Liver (tissue), 9 donors: ENCODE data around the gene APOD. TPM values are rescaled to one million over a fixed set of nuclear protein-coding genes. Genes with fewer than 3 reads are reported as not detected.

Experiments
- DNase-seq: peaks from one replicate; pipeline ENCODE4 v3.0.0-alpha.2; 2017; ENCODE audit warnings: low spot score
- H3K27ac ChIP-seq, 2 donors: one replicate each; pipeline ENCODE4 v1.7.0; 2013; ENCODE audit warnings: inconsistent platforms in 2 of 2, low read length in 2 of 2, control low read depth in 1 of 2, low read depth in 1 of 2, mild to moderate bottlenecking in 1 of 2
- H3K27me3 ChIP-seq, 4 donors: one replicate each; pipeline versions ENCODE4 v1.6.1 to v1.7.0; 2013; ENCODE audit warnings: low read length in 3 of 4, inconsistent platforms in 1 of 4, mild to moderate bottlenecking in 1 of 4, moderate library complexity in 1 of 4; ENCODE audit not compliant: control insufficient read depth in 4 of 4, insufficient read depth in 4 of 4
- H3K36me3 ChIP-seq, 4 donors: one replicate each; pipeline versions ENCODE4 v1.6.1 to v1.7.0; 2013; ENCODE audit warnings: low read length in 3 of 4, mild to moderate bottlenecking in 3 of 4, low read depth in 1 of 4, moderate library complexity in 1 of 4; ENCODE audit not compliant: control insufficient read depth in 4 of 4, insufficient read depth in 3 of 4
- H3K4me1 ChIP-seq, 4 donors: one replicate each; pipeline versions ENCODE4 v1.6.1 to v1.7.0; 2013; ENCODE audit warnings: low read length in 3 of 4, mild to moderate bottlenecking in 3 of 4, moderate library complexity in 1 of 4; ENCODE audit not compliant: control insufficient read depth in 4 of 4, insufficient read depth in 4 of 4
- H3K4me3 ChIP-seq, 3 donors: one replicate each; pipeline versions ENCODE4 v1.6.1 to v1.7.0; 2013; ENCODE audit warnings: low read length in 3 of 3, control low read depth in 1 of 3, low read depth in 1 of 3, mild to moderate bottlenecking in 1 of 3
- H3K9ac ChIP-seq, 2 donors: one replicate each; pipeline ENCODE4 v1.7.0; 2013; ENCODE audit warnings: low read length in 2 of 2, mild to moderate bottlenecking in 2 of 2, moderate library complexity in 2 of 2, control low read depth in 1 of 2, low read depth in 1 of 2
- H3K9me3 ChIP-seq, 4 donors: one replicate each; pipeline versions ENCODE4 v1.6.1 to v1.7.0; 2013; ENCODE audit warnings: low read length in 3 of 4; ENCODE audit not compliant: control insufficient read depth in 4 of 4
- ATF3 ChIP-seq: IDR thresholded peaks from 2 replicates; pipeline ENCODE4 v1.6.1; 2016; ENCODE audit warnings: antibody characterized with exemption
- EGR1 ChIP-seq, 2 donors: IDR thresholded peaks; 2 replicates each; pipeline ENCODE4 v1.6.1; 2016 to 2018; ENCODE audit warnings: antibody characterized with exemption in 2 of 2, low read depth in 2 of 2
- HNF4A ChIP-seq, 2 donors: conservative IDR thresholded peaks; 2 replicates each; pipeline ENCODE4 v1.6.1; 2016; ENCODE audit warnings: antibody characterized with exemption in 2 of 2, mild to moderate bottlenecking in 2 of 2
- HNF4G ChIP-seq: IDR thresholded peaks from 2 replicates; pipeline ENCODE4 v1.6.1; 2016; ENCODE audit warnings: antibody characterized with exemption
- NR2F2 ChIP-seq: IDR thresholded peaks from 2 replicates; pipeline ENCODE4 v1.6.1; 2016; ENCODE audit warnings: antibody characterized with exemption
- RAD21 ChIP-seq, 2 donors: IDR thresholded peaks; 2 replicates each; pipeline ENCODE4 v1.6.1; 2016; ENCODE audit warnings: antibody characterized with exemption in 2 of 2, mild to moderate bottlenecking in 2 of 2
- REST ChIP-seq: IDR thresholded peaks from 2 replicates; pipeline ENCODE4 v1.6.1; 2016; ENCODE audit warnings: antibody characterized with exemption, mild to moderate bottlenecking
- SP1 ChIP-seq: IDR thresholded peaks from 2 replicates; pipeline ENCODE4 v1.6.1; 2018; ENCODE audit warnings: antibody characterized with exemption, mild to moderate bottlenecking
- TAF1 ChIP-seq: conservative IDR thresholded peaks from 2 replicates; pipeline ENCODE4 v1.6.1; 2016; ENCODE audit warnings: antibody characterized with exemption, mild to moderate bottlenecking
- YY1 ChIP-seq: IDR thresholded peaks from 2 replicates; pipeline ENCODE4 v1.6.1; 2016; ENCODE audit warnings: antibody characterized with exemption, mild to moderate bottlenecking
- ZBTB33 ChIP-seq: IDR thresholded peaks from 2 replicates; pipeline ENCODE4 v1.6.1; 2016; ENCODE audit warnings: antibody characterized with exemption
- WGBS: extraction: QIAGEN DNeasy Blood & Tissue Kit; methylation state at CpG from one replicate; pipeline ENCODE4 v1.1.7; 2013; 5-methylcytosine and 5-hydroxymethylcytosine counted together
- polyA plus RNA-seq, 2 donors: library from polyadenylated mRNA; stranded (reverse) in 1 of 2; unstranded in 1 of 2; fragments of 200-250 nt in 1 of 2; fragments of >200 nt in 1 of 2; fragmentation: Nextera tagmentation in 1 of 2; extraction: Ambion mirVana in 1 of 2; gene quantifications; one replicate each; pipeline versions ENCODE4 v1.2.1 to v1.2.3, GENCODE V29; 2013 to 2015
- total RNA-seq, 2 donors: library from RNA; depleted of rRNA; stranded (reverse); fragments of >200 nt; gene quantifications; one replicate each; pipeline ENCODE4 v1.2.3, GENCODE V29; 2014
- donor health status: healthy.
- donor health status: healthy.
- donor health status: healthy.
- donor health status: healthy.
- donor health status: healthy.

The APOD gene
- total and polyA plus RNA-seq, 4 donors = 0.33 to 4.0 (median 0.56) TPM; not detected in 1

GRCh38 chr3:195548006-195548405, 35.7 kb downstream of the APOD start:
- H3K4me1 ChIP-seq = peaks cover 0 to 5% (median 2%) of the 10 kb centered on the region in 4 donors
- no peak overlapping the region for H3K27ac ChIP-seq
- no peaks in the 10 kb centered on the region for H3K27me3 ChIP-seq
- DNase-seq = no peak
- WGBS = 72% methylated on average over 8 of the region's 8 CpGs
- no peaks in the 10 kb centered on the region for H3K36me3 ChIP-seq
- TF ChIP-seq SP1 = no peak
- TF ChIP-seq YY1 = no peak
- no peak for TF ChIP-seq REST
- no peak for TF ChIP-seq ZBTB33
- no peak for TF ChIP-seq NR2F2
- TF ChIP-seq HNF4A (conservative IDR thresholded peaks at IDR 0.05) = no peak
- no peak for TF ChIP-seq HNF4G
- no peak for TF ChIP-seq TAF1
- no peak for TF ChIP-seq RAD21 (IDR thresholded peaks at IDR 0.05)
- H3K4me3 ChIP-seq = no peak overlapping the region
- H3K9me3 ChIP-seq = no peaks in the 10 kb centered on the region
- H3K9ac ChIP-seq = no peak overlapping the region

- Histone ChIP-seq H3K27ac (no peak overlapping the region), H3K27me3 (no peaks in the 10 kb centered on the region), H3K9me3 (no peaks in the 10 kb centered on the region), H3K36me3 (no peaks in the 10 kb centered on the region), H3K4me1 (peaks cover 6 to 12% (median 8%) of the 10 kb centered on the region in 4 donors), H3K4me3 (no peak overlapping the region), H3K9ac (no peak overlapping the region)
- 65% methylated on average over 4 of the region's 4 CpGs for whole genome bisulfite sequencing
- TF ChIP-seq RAD21 (IDR thresholded peaks at IDR 0.05) (no peak), EGR1 (IDR thresholded peaks at IDR 0.05; ENCODE audit: low read depth in 2 of 2) (no peak), ATF3 (no peak)
- DNase-seq = no peak
Measured at GRCh38 chr3:195546130-195546560, 37.6 kb downstream of the APOD start.

GRCh38 chr3:195544634-195545033, 39.1 kb downstream of the APOD start:
- Histone ChIP-seq H3K9me3 (no peaks in the 10 kb centered on the region), H3K36me3 (no peaks in the 10 kb centered on the region), H3K9ac (no peak overlapping the region), H3K4me1 (peaks cover 6 to 26% (median 10%) of the 10 kb centered on the region in 4 donors), H3K27ac (no peak overlapping the region), H3K4me3 (no peak overlapping the region), H3K27me3 (no peaks in the 10 kb centered on the region)
- no peak for TF ChIP-seq REST
- DNase-seq = no peak
- 87% methylated on average over 3 of the region's 3 CpGs for WGBS
